ENCODE measurements around the gene SLC38A5.

The SLC38A5 gene

GRCh38 chrX:48473704-48473990, 3.6 kb upstream of the SLC38A5 start:
- H2AFZ ChIP-seq (ENCODE audit: low read length) = no peak overlapping the region
- no peaks in the 10 kb centered on the region for H3F3A ChIP-seq (ENCODE audit: low read depth)
- no peaks in the 10 kb centered on the region for H4K20me1 ChIP-seq (ENCODE audit: insufficient read depth, low read length, poor library complexity, severe bottlenecking)
- no peak overlapping the region for H3K4me2 ChIP-seq (ENCODE audit: low read depth, low read length, poor library complexity, severe bottlenecking)
- H3K4me3 ChIP-seq (ENCODE audit: low read length, poor library complexity, severe bottlenecking) = no peak overlapping the region
- no peak for TF ChIP-seq CTCF (conservative IDR thresholded peaks at IDR 0.05; ENCODE audit: low read length)
- TF ChIP-seq EZH2phosphoT487 (IDR thresholded peaks at IDR 0.05; ENCODE audit: borderline replicate concordance) = no peak
- no peaks in the 10 kb centered on the region for H3K9me3 ChIP-seq (ENCODE audit: insufficient read depth, low read depth, low read length)
- peaks cover 34% of the 10 kb centered on the region for H3K79me2 ChIP-seq (ENCODE audit: insufficient read depth, low read length)
- H3K4me1 ChIP-seq (ENCODE audit: insufficient read depth, low read length, poor library complexity, severe bottlenecking) = peaks cover 16% of the 10 kb centered on the region
- no peaks in the 10 kb centered on the region for H3K36me3 ChIP-seq (ENCODE audit: insufficient read depth, low read length)
- no peak overlapping the region for H3K9ac ChIP-seq (ENCODE audit: low read depth, low read length, poor library complexity, severe bottlenecking)
- H3K27me3 ChIP-seq (ENCODE audit: insufficient read depth, low read length, poor library complexity, severe bottlenecking) = no peaks in the 10 kb centered on the region
- no peaks in the 10 kb centered on the region for H3K9me2 ChIP-seq (replicated peaks; ENCODE audit: low read depth, low read length)

- H3K9me2 ChIP-seq (replicated peaks; ENCODE audit: low read depth, low read length) = no peaks in the 10 kb centered on the region
- no peaks in the 10 kb centered on the region for H4K20me1 ChIP-seq (ENCODE audit: insufficient read depth, low read length, poor library complexity, severe bottlenecking)
- no peaks in the 10 kb centered on the region for H3K36me3 ChIP-seq (ENCODE audit: insufficient read depth, low read length)
- H3K27me3 ChIP-seq (ENCODE audit: insufficient read depth, low read length, poor library complexity, severe bottlenecking) = no peaks in the 10 kb centered on the region
- no peak overlapping the region for H2AFZ ChIP-seq (ENCODE audit: low read length)
- H3F3A ChIP-seq (ENCODE audit: low read depth) = no peaks in the 10 kb centered on the region
- no peak overlapping the region for H3K4me3 ChIP-seq (ENCODE audit: low read length, poor library complexity, severe bottlenecking)
- peaks cover 28% of the 10 kb centered on the region for H3K79me2 ChIP-seq (ENCODE audit: insufficient read depth, low read length)
- TF ChIP-seq CTCF (conservative IDR thresholded peaks at IDR 0.05; ENCODE audit: low read length) (no peak), EZH2phosphoT487 (IDR thresholded peaks at IDR 0.05; ENCODE audit: borderline replicate concordance) (no peak)
- H3K4me2 ChIP-seq (ENCODE audit: low read depth, low read length, poor library complexity, severe bottlenecking) = no peak overlapping the region
- H3K4me1 ChIP-seq (ENCODE audit: insufficient read depth, low read length, poor library complexity, severe bottlenecking) = peaks cover 16% of the 10 kb centered on the region
- H3K9ac ChIP-seq (ENCODE audit: low read depth, low read length, poor library complexity, severe bottlenecking) = no peak overlapping the region
- no peaks in the 10 kb centered on the region for H3K9me3 ChIP-seq (ENCODE audit: insufficient read depth, low read depth, low read length)
Measured at GRCh38 chrX:48472851-48473703, 3.0 kb upstream of the SLC38A5 start.

- H3F3A ChIP-seq (ENCODE audit: low read depth) = no peaks in the 10 kb centered on the region
Measured at GRCh38 chrX:48472225-48472624, 2.2 kb upstream of the SLC38A5 start.

More at GRCh38 chrX:48472225-48472624, 2.2 kb upstream of the SLC38A5 start:
- TF ChIP-seq EZH2phosphoT487 (IDR thresholded peaks at IDR 0.05; ENCODE audit: borderline replicate concordance) = no peak
- no peak for TF ChIP-seq CTCF (conservative IDR thresholded peaks at IDR 0.05; ENCODE audit: low read length)
- H3K36me3 ChIP-seq (ENCODE audit: insufficient read depth, low read length) = no peaks in the 10 kb centered on the region
- H3K4me3 ChIP-seq (ENCODE audit: low read length, poor library complexity, severe bottlenecking) = no peak overlapping the region
- no peak overlapping the region for H3K9ac ChIP-seq (ENCODE audit: low read depth, low read length, poor library complexity, severe bottlenecking)
- no peak overlapping the region for H2AFZ ChIP-seq (ENCODE audit: low read length)
- H3K9me3 ChIP-seq (ENCODE audit: insufficient read depth, low read depth, low read length) = no peaks in the 10 kb centered on the region
- H3K4me1 ChIP-seq (ENCODE audit: insufficient read depth, low read length, poor library complexity, severe bottlenecking) = peaks cover 14% of the 10 kb centered on the region
- no peaks in the 10 kb centered on the region for H3K27me3 ChIP-seq (ENCODE audit: insufficient read depth, low read length, poor library complexity, severe bottlenecking)
- no peak overlapping the region for H3K4me2 ChIP-seq (ENCODE audit: low read depth, low read length, poor library complexity, severe bottlenecking)
- no peaks in the 10 kb centered on the region for H3K9me2 ChIP-seq (replicated peaks; ENCODE audit: low read depth, low read length)
- peaks cover 19% of the 10 kb centered on the region for H3K79me2 ChIP-seq (ENCODE audit: insufficient read depth, low read length)
- H4K20me1 ChIP-seq (ENCODE audit: insufficient read depth, low read length, poor library complexity, severe bottlenecking) = no peaks in the 10 kb centered on the region
